CD4-positive, alpha-beta T cell treated with Interleukin-1 beta for 1 hour (primary cell): ENCODE data around the gene EHBP1.

Source experiments
- DNase-seq, 2 donors: peaks; one replicate each; pipeline ENCODE4 v3.0.0-alpha.2; 2020 to 2022

EHBP1 gene

GRCh38 chr2:62824388-62824787 lies 118.9 kb downstream of the EHBP1 start:
- no peak for DNase-seq

- no peak for DNase-seq
Observed at GRCh38 chr2:62826141-62826540, 120.6 kb downstream of the EHBP1 start.

- no peak for DNase-seq
Observed at GRCh38 chr2:62826953-62827675, 121.6 kb downstream of the EHBP1 start.

GRCh38 chr2:62831729-62832128 lies 126.2 kb downstream of the EHBP1 start:
- no peak for DNase-seq

- no peak for DNase-seq
Observed at GRCh38 chr2:62844311-62845090, 139.0 kb downstream of the EHBP1 start.

GRCh38 chr2:62845256-62845655 lies 139.7 kb downstream of the EHBP1 start:
- no peak for DNase-seq

- no peak for DNase-seq
Observed at GRCh38 chr2:62852254-62852653, 146.7 kb downstream of the EHBP1 start.

- no peak for DNase-seq
Observed at GRCh38 chr2:62854600-62855514, 149.3 kb downstream of the EHBP1 start.

GRCh38 chr2:62856228-62857040 lies 150.9 kb downstream of the EHBP1 start:
- no peak for DNase-seq

- no peak for DNase-seq
Observed at GRCh38 chr2:62857139-62857931, 151.8 kb downstream of the EHBP1 start.

- no peak for DNase-seq
Observed at GRCh38 chr2:62858231-62858832, 152.8 kb downstream of the EHBP1 start.

- no peak for DNase-seq
Observed at GRCh38 chr2:62868947-62869346, 163.4 kb downstream of the EHBP1 start.

GRCh38 chr2:62870966-62871365 lies 165.5 kb downstream of the EHBP1 start:
- DNase-seq: no peak

- no peak for DNase-seq
Observed at GRCh38 chr2:62871506-62871905, 166.0 kb downstream of the EHBP1 start.

GRCh38 chr2:62873603-62874002 lies 168.1 kb downstream of the EHBP1 start:
- DNase-seq: no peak

- DNase-seq: no peak
Observed at GRCh38 chr2:62874881-62875383, 169.4 kb downstream of the EHBP1 start.

- DNase-seq: no peak
Observed at GRCh38 chr2:62881162-62881795, 175.8 kb downstream of the EHBP1 start.

GRCh38 chr2:62883629-62884028 lies 178.1 kb downstream of the EHBP1 start:
- DNase-seq: no peak

GRCh38 chr2:62884086-62884485 lies 178.6 kb downstream of the EHBP1 start:
- no peak for DNase-seq

- no peak for DNase-seq
Observed at GRCh38 chr2:62884514-62884913, 179.0 kb downstream of the EHBP1 start.
